GM06990 (cell line): ENCODE measurements around the gene ARID5A.

Experiments
- DNase-seq: peaks from one replicate; pipeline ENCODE4 v3.0.0-alpha.2; 2011; ENCODE audit not compliant: insufficient read length; ENCODE audit errors: extremely low read depth
- H3K27me3 ChIP-seq: replicated peaks from 2 replicates; pipeline ENCODE4 v1.6.0; 2011; ENCODE audit warnings: low read length; ENCODE audit not compliant: control insufficient read depth, insufficient read depth
- H3K36me3 ChIP-seq: 2 replicates; pipeline ENCODE4 v1.5.1; 2011; ENCODE audit warnings: low read length; ENCODE audit not compliant: control insufficient read depth, insufficient read depth
- H3K4me3 ChIP-seq: replicated peaks from 2 replicates; pipeline ENCODE4 v1.5.1; 2011; ENCODE audit warnings: low read depth, mild to moderate bottlenecking, control low read depth, low read length
- CTCF ChIP-seq: IDR thresholded peaks from 2 replicates; pipeline ENCODE4 v1.5.1; 2011; ENCODE audit warnings: low read length, control low read depth, mild to moderate bottlenecking, inconsistent platforms; ENCODE audit not compliant: insufficient read depth, poor library complexity, severe bottlenecking

Gene ARID5A

DNA sequence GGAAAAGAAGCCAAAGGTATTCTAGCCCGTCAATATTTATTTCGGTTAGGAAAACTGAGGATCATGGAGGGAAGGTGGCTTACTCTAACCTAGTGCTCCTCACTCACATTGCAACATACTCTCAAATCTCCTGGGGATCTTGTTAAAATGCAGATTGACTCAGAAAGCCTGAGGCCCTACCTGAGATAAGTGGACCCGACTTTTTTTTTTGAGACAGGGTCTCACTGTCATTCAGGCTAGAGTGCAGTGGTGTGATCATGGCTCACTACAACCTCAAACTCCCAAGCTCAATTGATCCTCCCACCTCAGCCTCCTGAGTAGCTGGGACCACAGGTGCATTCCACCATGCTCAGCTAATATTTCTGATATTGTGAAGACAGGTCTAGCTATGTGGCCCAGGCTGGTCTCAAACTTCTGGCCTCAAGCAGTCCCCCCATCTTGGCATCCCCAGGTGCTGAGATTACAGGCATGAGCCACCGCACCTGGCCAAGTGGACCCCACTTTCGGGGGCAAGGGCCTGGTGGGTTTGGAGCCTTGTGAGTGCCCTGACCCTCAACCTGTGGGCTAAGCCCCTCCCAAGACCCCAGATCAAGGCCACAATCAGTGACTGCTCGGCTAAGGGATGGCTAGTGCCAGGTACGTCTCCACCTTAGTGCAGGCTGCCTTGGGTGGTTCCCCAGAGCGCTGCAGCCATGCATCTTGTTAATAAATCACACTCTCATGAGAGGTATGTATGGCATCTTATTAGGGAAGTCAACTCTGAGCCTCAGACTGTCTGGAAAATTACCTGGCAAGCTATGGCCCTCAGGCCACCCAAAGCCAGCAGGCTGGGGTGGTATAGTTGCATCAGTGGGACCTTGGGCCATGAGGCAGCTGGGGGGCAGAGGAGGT is 30.3 kb upstream of the ARID5A start:
- DNase-seq, result no peak
- no peak overlapping the region for H3K4me3 ChIP-seq
- H3K36me3 ChIP-seq, result no peaks in the 10 kb centered on the region
- H3K27me3 ChIP-seq, result no peaks in the 10 kb centered on the region
- no peak for TF ChIP-seq CTCF

DNA sequence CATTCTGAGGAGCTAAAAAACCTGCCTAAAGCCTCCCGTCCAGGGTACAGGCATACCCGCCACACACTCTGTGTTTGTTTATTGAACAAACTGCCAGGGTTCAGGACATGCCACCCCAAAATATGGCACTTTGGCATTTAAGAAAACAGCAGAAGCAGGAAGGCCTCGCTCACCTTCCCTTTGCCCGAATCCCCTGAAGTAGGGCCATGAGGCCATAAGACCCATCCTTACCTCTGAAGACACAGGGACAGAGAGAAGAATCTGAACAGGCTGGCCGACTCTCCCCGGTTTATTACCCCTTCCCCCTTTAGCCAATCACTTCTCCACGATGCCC is 29.7 kb upstream of the ARID5A start:
- no peak for TF ChIP-seq CTCF
- Histone ChIP-seq H3K36me3 (no peaks in the 10 kb centered on the region), H3K27me3 (no peaks in the 10 kb centered on the region), H3K4me3 (no peak overlapping the region)
- DNase-seq, result no peak

- peak; percentile 97 for TF ChIP-seq CTCF
- H3K4me3 ChIP-seq, result peak overlapping the region; percentile 40
- no peaks in the 10 kb centered on the region for H3K27me3 ChIP-seq
- H3K36me3 ChIP-seq, result no peaks in the 10 kb centered on the region
- DNase-seq, result peak; percentile 83
These were observed 28.5 kb upstream of the ARID5A start for GRCh38 chr2:96507957-96508520.

DNA sequence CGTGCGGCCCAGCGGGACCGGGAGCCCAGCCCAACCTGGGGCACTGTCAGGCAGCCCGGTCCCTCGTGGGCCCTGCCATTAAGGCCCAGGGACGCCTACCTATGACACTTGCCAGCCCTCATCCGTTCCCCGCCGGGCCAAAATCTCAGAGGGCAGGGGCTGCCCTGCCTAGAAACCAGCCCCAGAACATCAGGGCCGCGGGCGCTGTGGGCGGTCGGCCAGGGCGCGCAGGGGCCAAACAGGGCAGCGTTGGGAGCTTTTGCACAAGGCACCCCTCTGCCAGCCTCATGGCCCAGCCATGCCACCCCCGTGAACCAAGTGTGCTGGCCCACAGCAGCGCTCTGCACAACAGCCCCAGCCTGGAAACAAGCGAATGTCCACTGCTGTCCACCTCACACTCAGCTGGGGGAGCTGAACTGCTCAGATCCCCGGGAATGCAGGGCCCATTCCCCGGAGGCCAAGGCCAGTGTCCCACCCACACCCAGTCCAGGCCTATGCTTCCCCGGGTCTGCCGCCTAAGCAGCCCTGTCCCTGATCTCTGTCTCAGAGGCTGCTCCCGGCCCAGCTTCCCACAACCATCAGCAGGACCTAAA is 27.9 kb upstream of the ARID5A start:
- no peaks in the 10 kb centered on the region for H3K36me3 ChIP-seq
- no peak for TF ChIP-seq CTCF
- no peak for DNase-seq
- H3K27me3 ChIP-seq, result no peaks in the 10 kb centered on the region
- H3K4me3 ChIP-seq, result no peak overlapping the region

GRCh38 chr2:96509114-96509846 is 27.3 kb upstream of the ARID5A start:
- Histone ChIP-seq H3K4me3 (peak overlapping the region; percentile 25), H3K36me3 (no peaks in the 10 kb centered on the region), H3K27me3 (no peaks in the 10 kb centered on the region)
- TF ChIP-seq CTCF, result peak; percentile 96
- DNase-seq, result peak; percentile 89
